HEK293T (cell line): ENCODE measurements around the gene WWOX.

ENCODE experiments used
- ARNT ChIP-seq: fragments of 450-650 bp; IDR thresholded peaks from 2 replicates; pipeline ENCODE4 v1.6.1; 2017; ENCODE audit warnings: mild to moderate bottlenecking
- BHLHE40 ChIP-seq: fragments of 450-650 bp; IDR thresholded peaks from 2 replicates; pipeline ENCODE4 v1.6.1; 2016; ENCODE audit warnings: mild to moderate bottlenecking, moderate library complexity, borderline replicate concordance
- ELF4 ChIP-seq: fragments of 450-650 bp; IDR thresholded peaks from 2 replicates; pipeline ENCODE4 v1.6.1; 2017; ENCODE audit warnings: antibody characterized with exemption
- FOXK2 ChIP-seq: fragments of 450-650 bp; IDR thresholded peaks from 2 replicates; pipeline ENCODE4 v1.6.1; 2016; ENCODE audit warnings: mild to moderate bottlenecking
- FOXM1 ChIP-seq: fragments of 450-650 bp; IDR thresholded peaks from 2 replicates; pipeline ENCODE4 v1.6.1; 2017; ENCODE audit warnings: mild to moderate bottlenecking, borderline replicate concordance
- HDGF ChIP-seq: fragments of 450-650 bp; IDR thresholded peaks from 2 replicates; pipeline ENCODE4 v1.6.1; 2017; ENCODE audit warnings: antibody characterized with exemption, borderline replicate concordance
- L3MBTL2 ChIP-seq: fragments of 450-650 bp; conservative IDR thresholded peaks from 2 replicates; pipeline ENCODE4 v1.6.1; 2016; ENCODE audit warnings: mild to moderate bottlenecking
- LEF1 ChIP-seq: fragments of 450-650 bp; IDR thresholded peaks from 2 replicates; pipeline ENCODE4 v1.6.1; 2017; ENCODE audit warnings: mild to moderate bottlenecking, borderline replicate concordance
- NFRKB ChIP-seq: fragments of 450-650 bp; IDR thresholded peaks from 2 replicates; pipeline ENCODE4 v1.6.1; 2016; ENCODE audit warnings: mild to moderate bottlenecking, moderate library complexity
- PKNOX1 ChIP-seq: fragments of 450-650 bp; IDR thresholded peaks from 2 replicates; pipeline ENCODE4 v1.6.1; 2016
- SP1 ChIP-seq: fragments of 450-650 bp; IDR thresholded peaks from 2 replicates; pipeline ENCODE4 v1.6.1; 2017
- SUZ12 ChIP-seq: fragments of 450-650 bp; IDR thresholded peaks from 2 replicates; pipeline ENCODE4 v1.6.1; 2016; ENCODE audit warnings: mild to moderate bottlenecking
- TARDBP ChIP-seq: fragments of 450-650 bp; IDR thresholded peaks from 2 replicates; pipeline ENCODE4 v1.6.1; 2016
- ZNF384 ChIP-seq: fragments of 450-650 bp; IDR thresholded peaks from 2 replicates; pipeline ENCODE4 v1.6.1; 2016

DNA sequence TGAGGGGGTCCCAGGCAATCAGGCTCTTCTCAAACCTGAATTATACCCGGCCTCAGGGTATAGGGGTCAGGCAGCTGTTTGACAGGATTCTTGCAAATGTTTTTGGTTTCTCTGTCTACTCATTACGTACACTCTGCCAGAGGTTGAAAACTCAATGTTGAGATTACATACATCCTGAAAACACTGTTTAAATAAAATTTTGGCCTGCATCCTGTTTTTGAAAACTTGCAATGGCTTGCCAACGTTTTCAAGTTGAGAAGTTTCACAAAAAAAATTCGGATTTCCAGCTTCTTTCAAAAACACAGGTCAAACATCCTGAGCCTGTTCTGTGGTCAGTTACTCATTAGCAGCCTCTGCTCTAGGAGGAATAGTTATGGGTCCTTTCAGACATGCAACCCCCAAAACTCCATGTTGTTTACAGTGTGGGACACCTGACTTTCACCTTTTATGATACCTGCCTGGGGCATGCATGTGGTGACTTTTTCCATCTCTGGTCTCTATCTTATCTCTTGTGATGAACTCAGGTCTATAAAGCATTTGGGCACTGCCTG lies 577.8 kb downstream of the WWOX start:
- TF ChIP-seq FOXM1 = no peak
- no peak for TF ChIP-seq BHLHE40
- TF ChIP-seq TARDBP = no peak
- TF ChIP-seq L3MBTL2 = no peak
- TF ChIP-seq SUZ12 = no peak
- TF ChIP-seq ELF4 = no peak
- no peak for TF ChIP-seq PKNOX1
- TF ChIP-seq NFRKB = no peak
- no peak for TF ChIP-seq ZNF384
- TF ChIP-seq ARNT = no peak
- TF ChIP-seq LEF1 = no peak
- no peak for TF ChIP-seq SP1
- TF ChIP-seq HDGF = no peak
- no peak for TF ChIP-seq FOXK2
